ENCODE data around the gene DIPK1B.

Gene DIPK1B

DNA sequence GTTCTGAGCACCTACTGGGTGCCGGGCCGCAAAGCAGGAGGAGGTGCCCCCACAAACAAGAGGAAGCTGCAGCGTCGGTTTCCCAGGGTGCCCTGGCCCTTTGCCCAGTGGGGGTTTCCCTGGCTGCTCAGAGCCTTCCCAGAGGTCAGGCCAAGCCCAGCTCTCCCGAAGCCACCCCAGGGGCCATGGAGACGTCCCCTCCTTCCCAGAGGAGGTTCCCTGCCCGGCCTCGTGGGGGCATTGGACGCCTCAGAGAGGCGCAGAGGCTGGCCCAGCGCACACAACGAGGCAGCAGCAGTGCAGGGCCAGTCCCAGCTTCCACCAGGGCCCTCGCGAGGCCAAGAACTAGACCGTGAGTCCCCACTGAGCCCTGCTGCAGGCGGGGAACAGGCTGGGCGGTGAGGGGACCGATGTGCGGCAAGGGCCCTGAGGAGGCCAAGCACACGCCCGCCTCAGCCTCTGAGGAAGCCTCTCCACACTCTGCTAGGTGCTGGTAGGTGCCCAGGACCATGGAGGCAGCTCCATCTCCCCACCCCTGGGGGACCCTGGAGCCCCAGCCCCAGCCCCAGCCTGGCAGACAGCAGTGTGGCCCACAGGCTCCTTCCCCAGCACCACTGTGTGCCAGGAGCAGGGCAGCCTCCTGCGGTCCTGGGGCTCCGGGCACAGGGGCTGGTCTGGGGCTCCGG, 7.0 kb downstream of the DIPK1B start:
- DNase-seq (ENCODE audit: insufficient read length, low spot score) (no peak), FAIRE-seq (no peak)
- TF ChIP-seq, protein P1, sequence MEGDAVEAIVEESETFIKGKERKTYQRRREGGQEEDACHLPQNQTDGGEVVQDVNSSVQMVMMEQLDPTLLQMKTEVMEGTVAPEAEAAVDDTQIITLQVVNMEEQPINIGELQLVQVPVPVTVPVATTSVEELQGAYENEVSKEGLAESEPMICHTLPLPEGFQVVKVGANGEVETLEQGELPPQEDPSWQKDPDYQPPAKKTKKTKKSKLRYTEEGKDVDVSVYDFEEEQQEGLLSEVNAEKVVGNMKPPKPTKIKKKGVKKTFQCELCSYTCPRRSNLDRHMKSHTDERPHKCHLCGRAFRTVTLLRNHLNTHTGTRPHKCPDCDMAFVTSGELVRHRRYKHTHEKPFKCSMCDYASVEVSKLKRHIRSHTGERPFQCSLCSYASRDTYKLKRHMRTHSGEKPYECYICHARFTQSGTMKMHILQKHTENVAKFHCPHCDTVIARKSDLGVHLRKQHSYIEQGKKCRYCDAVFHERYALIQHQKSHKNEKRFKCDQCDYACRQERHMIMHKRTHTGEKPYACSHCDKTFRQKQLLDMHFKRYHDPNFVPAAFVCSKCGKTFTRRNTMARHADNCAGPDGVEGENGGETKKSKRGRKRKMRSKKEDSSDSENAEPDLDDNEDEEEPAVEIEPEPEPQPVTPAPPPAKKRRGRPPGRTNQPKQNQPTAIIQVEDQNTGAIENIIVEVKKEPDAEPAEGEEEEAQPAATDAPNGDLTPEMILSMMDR (IDR thresholded peaks at IDR 0.05; ENCODE audit: insufficient read depth, missing control alignments), result no peak

DNA sequence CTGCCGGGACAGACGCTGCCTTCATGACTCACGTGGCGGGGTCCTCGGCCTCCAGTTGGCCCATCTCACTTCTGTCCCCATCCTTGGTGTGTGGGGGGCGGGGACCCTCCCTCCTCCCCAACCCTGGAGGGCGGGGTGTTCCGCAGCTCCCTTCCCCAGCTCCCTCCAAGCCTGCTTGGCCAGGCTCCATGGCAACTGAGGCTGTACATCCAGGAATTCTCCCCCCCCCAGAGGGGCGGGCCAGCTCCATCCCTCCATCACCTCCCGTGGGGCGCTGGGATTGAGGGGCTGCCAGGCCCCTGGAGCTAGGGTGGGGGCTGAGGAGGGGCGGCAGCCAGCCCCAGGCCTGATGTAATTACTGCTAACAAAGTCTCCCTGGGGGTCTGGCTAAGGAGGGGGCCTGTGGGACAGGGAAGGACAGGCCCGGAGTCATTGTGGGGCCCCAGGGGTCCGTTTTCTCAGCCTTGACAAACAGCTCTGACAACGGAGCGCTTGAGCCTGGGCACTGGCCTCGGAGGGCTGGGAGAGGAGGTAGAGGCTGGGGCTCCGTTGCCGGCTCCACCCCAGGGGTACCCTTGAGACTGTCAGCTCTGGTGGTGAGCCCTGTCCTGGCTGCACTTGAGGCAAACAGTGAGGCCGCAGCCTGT, 8.0 kb downstream of the DIPK1B start:
- FAIRE-seq, result no peak
- TF ChIP-seq, protein P1 (IDR thresholded peaks at IDR 0.05; ENCODE audit: insufficient read depth, missing control alignments), result no peak
- DNase-seq (ENCODE audit: insufficient read length, low spot score), result no peak

DNA sequence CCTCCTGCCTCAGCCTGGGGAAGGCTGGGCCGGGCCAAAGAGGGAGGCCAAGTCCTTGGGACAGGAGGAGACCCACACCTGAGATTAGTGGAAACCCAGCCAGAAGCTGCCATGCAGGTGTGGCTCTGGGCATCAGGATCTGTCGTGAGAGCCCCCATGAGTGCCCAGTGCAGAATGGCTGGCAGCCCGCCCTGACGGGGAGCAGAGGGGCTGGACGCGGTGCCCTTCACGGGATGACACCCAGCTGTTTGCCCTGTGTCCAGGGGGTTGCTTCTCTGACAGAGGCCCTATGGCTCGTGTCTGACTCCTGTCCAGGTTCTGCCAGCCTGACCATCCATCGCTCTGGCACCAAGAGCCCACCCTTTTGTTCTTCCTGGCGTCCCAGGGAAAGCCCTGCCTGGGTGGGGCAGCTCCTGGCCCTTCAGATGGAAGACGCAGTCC, 8.5 kb downstream of the DIPK1B start:
- TF ChIP-seq, protein P1 (IDR thresholded peaks at IDR 0.05; ENCODE audit: insufficient read depth, missing control alignments), result no peak
- DNase-seq (ENCODE audit: insufficient read length, low spot score) (no peak), FAIRE-seq (no peak)

DNA sequence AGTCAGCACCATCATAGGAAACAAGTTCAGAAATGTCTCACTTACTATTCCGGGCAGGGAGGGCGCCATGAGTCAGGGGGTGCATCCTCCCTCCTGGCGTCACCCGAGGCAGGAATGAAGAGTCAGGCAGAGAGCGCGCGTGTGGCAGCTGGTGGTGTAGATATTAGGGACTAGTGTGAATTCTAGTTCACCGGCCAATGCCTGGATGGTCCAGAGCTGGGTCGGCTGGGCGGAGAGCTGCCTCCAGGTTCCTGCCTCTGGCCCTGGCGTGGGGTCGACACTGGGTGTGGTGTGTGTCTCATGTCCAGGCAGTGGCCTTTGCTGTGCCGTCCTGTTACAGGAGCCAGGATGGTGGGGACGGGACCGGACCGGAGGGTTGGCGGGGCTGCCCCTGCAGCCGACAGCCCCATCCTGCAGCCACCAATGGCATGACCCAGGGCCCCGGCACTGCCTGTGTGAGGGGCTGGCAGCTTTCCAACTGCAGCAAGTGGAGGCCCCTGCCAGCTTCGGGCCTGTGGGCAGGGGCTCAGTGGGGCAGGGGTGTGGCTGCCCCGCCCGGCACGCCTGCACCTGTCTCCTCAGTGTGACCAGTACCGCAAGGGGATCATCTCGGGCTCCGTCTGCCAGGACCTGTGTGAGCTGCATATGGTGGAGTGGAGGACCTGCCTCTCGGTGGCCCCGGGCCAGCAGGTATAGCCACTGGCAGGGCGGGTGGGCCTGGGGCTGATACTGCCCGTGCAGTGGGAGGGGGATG, 9.1 kb downstream of the DIPK1B start:
- no peak for FAIRE-seq
- TF ChIP-seq, protein P1 (IDR thresholded peaks at IDR 0.05; ENCODE audit: insufficient read depth, missing control alignments), result no peak
- DNase-seq (ENCODE audit: insufficient read length, low spot score), result no peak

DNA sequence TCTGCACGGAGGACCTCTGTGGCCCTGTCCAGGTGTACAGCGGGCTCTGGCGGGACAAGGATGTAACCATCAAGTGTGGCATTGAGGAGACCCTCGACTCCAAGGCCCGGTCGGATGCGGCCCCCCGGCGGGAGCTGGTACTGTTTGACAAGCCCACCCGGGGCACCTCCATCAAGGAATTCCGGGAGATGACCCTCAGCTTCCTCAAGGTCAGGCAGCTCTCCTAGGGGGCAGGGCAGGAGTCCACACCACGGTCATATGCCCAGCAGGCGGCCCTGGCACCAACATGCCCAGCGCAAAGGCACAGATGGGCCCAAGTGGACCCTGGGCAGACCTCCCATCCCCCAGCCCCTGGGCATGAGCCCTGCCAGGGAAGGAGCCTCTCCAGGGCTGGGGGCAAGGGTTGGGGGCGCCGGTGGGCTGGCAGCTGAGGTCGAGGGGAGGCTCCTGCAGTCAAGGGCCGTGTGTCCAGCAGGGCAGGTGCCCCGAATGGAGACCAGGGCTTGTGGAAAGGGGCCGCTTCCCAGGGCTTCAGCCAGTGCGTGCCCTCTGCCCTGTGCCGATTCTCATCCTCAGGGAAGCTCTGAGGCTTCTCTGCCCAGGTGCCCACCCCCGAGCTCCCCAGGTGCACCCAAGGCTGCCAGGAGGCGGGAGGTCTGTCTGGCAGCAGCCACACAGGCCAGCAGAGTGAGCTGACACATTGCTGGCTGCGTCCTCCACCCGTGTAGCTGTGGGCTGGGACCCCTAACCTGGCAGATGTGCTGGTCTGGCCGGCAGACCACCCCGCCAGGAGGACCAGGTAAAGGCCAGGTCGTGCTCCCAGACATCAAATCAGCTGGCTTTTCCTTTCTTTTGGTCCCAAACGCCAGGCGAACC, 10.0 kb downstream of the DIPK1B start:
- no peak for FAIRE-seq
- TF ChIP-seq, protein P1 (IDR thresholded peaks at IDR 0.05; ENCODE audit: insufficient read depth, missing control alignments), result no peak
- no peak for DNase-seq (ENCODE audit: insufficient read length, low spot score)

DNA sequence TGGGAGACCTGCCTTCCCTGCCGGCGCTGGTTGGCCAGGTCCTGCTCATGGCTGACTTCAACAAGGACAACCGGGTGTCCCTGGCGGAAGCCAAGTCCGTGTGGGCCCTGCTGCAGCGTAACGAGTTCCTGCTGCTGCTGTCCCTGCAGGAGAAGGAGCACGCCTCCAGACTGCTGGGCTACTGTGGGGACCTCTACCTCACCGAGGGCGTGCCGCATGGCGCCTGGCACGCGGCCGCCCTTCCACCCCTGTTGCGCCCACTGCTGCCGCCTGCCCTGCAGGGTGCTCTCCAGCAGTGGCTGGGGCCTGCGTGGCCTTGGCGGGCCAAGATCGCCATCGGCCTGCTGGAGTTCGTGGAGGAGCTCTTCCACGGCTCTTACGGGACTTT, 10.6 kb downstream of the DIPK1B start:
- TF ChIP-seq, protein P1 (IDR thresholded peaks at IDR 0.05; ENCODE audit: insufficient read depth, missing control alignments), result no peak
- DNase-seq (ENCODE audit: insufficient read length, low spot score) (no peak), FAIRE-seq (no peak)

All from D721Med (cell line).